GM18498 (cell line): Measurements from ENCODE around the gene CSRNP3.
A peak's percentile ranks its signal among the peaks of the same experiment; 100 is the strongest.

Experiments
- ATAC-seq: cut with Tn5 transposase; IDR thresholded peaks from one replicate; pipeline ENCODE4 v1.9.1; 2021; ENCODE audit warnings: mild to moderate bottlenecking, moderate library complexity; ENCODE audit not compliant: unreplicated experiment

The CSRNP3 gene, protein sequence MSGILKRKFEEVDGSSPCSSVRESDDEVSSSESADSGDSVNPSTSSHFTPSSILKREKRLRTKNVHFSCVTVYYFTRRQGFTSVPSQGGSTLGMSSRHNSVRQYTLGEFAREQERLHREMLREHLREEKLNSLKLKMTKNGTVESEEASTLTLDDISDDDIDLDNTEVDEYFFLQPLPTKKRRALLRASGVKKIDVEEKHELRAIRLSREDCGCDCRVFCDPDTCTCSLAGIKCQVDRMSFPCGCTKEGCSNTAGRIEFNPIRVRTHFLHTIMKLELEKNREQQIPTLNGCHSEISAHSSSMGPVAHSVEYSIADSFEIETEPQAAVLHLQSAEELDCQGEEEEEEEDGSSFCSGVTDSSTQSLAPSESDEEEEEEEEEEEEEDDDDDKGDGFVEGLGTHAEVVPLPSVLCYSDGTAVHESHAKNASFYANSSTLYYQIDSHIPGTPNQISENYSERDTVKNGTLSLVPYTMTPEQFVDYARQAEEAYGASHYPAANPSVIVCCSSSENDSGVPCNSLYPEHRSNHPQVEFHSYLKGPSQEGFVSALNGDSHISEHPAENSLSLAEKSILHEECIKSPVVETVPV

DNA sequence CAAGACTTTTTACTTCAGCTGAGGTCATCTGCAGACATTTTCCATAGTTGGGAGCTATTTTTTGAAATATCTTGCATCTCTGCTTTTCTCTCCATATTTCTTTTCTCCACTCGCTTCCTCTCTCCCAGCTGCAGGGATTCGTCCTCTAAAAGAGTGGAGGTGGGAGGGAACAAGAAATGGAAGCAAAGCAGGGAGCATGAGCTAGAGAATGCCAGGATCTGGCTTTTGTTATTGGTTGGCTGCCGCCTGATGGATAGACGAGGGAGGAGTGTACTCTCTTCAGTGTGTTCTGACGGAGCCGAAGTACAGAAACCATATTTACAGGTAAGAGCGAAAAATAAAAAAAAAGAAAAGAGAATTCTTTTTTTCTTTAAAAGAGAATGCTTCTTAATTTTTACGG is at the start of gene CSRNP3:
CSRNP3 (plus strand) TSS at position 282 of the 400 bp plus-strand sequence. CDS start 125,368 bp downstream, outside the sequence.
- ATAC-seq, result no peak

DNA sequence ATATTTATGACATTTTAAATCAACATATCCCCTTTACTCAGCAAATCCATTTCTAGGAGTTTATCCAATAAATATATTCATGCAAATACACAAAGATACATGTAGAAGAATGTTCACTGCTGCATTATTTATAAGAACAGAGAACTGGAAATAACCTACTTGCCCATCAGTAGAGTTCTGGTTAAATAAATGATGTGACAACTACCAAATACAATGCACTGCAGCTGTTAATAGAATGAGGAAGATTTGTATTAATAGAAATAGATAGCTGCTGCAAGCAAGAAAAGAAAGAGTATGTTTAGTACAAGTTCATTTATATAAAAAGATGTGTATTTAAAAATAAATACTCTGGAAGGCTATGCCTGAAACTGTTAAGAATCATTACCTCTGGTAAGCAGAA is 49.3 kb upstream of the CSRNP3 start:
- no peak for ATAC-seq

- no peak for ATAC-seq
Observed at GRCh38 chr2:165423081-165423480, 46.4 kb upstream of the CSRNP3 start.

GRCh38 chr2:165425556-165425955 is 43.9 kb upstream of the CSRNP3 start:
- no peak for ATAC-seq

- no peak for ATAC-seq
Observed at GRCh38 chr2:165427686-165428085, 41.8 kb upstream of the CSRNP3 start.

- no peak for ATAC-seq
Observed at GRCh38 chr2:165428926-165429325, 40.6 kb upstream of the CSRNP3 start.

GRCh38 chr2:165431014-165431413 is 38.5 kb upstream of the CSRNP3 start:
- ATAC-seq, result no peak

- no peak for ATAC-seq
Observed at GRCh38 chr2:165432234-165432966, 37.1 kb upstream of the CSRNP3 start.

DNA sequence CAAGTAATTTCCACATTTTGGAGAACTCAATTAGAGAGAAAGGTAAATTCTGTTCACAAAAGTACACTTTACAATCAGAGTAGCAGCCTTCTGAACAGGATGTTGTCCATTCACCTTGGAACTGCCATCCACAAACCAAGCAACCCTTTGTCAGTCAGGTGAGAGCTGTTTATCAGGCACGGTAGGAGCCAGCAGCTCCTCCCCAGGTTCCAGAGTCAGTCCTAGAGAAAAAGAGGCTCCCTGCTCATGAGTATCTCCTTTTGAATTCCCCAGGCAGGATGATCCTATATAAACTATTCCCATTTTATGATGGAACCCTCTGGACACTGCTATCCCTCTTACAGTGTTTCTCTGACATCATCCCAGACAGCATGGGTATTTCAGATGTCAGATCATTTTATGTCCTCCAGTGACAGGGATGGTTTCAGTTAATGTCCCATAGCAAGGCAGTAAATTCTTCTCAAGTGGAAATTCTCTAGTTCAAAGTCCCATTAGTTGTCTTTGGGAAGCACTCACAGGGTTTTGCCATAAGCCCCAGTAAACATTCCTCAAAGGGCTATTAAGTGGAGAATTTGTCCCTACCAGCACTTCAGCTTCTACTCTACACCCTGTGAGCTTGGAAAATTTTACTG is 34.5 kb upstream of the CSRNP3 start:
- no peak for ATAC-seq

GRCh38 chr2:165435611-165436010 is 33.9 kb upstream of the CSRNP3 start:
- no peak for ATAC-seq

DNA sequence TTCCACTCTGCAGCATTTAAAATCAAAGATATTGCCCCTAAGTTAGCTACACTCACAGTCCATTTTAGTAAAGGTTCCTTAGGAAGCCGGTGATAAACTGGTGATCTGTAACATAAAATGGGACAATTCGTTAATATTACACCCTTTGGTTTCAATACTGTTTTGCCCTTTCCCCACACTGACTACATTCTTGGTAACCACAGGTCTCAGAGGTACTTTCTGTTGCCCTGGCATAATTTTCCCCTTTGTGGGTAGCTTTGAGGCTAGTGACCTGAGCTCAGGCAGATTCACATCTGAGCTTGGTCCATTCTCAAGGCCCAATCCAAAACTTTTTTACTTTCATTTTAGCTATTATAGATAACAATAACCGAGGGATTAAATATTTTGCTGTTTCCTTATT is 32.9 kb upstream of the CSRNP3 start:
- peak; percentile 69 for ATAC-seq

DNA sequence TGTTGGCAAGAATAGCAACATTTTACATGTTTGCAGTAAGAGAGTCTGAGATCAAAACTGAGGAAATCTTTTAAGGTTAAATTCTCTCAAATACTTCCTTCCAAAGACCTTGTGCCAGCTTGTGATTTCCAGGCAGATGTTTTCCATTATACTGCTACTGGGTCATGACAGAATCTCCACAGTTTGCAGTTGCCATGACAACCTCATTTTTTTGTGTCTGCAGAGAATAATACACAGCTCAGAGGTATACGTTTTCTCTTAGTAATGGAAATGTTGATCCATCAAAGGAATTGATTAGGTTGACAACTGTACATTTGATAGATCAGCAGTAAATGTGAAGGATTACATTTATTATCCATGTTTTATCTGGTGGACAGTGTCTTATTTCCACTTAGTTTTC is 29.1 kb upstream of the CSRNP3 start:
- no peak for ATAC-seq

DNA sequence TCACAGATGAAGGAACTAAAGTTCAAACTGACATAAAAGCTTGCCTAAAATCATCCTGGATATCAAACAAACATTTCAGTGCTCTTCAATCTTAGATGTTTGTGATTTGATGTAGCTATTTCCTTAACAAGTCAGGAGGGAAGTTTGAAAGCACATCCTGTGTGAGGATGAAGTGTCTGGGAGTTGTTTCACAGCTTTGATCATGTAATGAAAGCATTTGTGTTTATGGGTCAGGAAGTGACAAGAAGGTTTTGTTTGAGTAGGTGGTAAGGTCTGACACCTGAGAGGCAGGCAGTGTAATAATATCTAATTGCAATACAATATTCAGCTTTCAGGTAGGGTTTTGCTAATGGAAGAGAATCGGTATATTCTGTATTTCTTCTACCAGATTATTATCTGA is 26.0 kb upstream of the CSRNP3 start:
- no peak for ATAC-seq

DNA sequence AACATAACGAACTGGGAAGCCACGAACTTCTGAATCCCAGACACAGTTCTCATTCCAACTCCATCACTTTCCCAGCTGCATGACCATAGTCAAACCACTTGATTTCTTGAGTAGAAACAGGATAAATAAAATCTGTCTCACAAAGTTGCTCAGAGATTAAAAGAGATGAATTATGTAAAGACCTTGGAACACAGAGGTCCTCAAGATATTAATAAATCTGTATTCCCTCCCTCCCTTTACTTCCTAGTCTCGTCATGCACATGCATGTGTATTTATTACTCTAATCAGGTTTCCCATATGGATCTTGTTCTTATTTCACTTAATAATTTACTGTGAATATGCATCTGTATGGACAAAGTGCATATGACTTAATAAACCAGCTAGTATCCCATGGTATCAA is 21.1 kb upstream of the CSRNP3 start:
- ATAC-seq, result no peak

GRCh38 chr2:165450156-165450555 is 19.3 kb upstream of the CSRNP3 start:
- ATAC-seq, result no peak

GRCh38 chr2:165452327-165452726 is 17.2 kb upstream of the CSRNP3 start:
- ATAC-seq, result no peak

- no peak for ATAC-seq
Observed at GRCh38 chr2:165453561-165454094, 15.9 kb upstream of the CSRNP3 start.

DNA sequence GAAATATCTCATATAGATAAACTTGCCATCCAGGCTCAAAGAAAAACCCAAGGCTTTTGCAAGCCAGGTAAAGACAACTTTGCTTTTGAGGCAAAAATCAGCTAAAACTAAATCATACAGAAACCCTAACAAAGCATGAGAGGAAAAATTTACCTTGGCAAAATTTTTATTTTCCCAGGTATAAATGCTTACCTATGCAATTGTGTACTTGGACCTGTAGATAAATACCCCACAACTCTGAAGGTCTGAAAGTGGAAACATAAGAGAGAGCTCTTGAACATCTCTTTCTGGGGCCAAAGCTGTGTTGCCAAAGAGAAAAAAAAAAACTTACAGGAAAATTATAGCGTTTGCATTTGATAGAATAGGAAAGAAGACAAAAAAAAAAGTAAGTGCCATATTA is 14.6 kb upstream of the CSRNP3 start:
- ATAC-seq, result no peak

DNA sequence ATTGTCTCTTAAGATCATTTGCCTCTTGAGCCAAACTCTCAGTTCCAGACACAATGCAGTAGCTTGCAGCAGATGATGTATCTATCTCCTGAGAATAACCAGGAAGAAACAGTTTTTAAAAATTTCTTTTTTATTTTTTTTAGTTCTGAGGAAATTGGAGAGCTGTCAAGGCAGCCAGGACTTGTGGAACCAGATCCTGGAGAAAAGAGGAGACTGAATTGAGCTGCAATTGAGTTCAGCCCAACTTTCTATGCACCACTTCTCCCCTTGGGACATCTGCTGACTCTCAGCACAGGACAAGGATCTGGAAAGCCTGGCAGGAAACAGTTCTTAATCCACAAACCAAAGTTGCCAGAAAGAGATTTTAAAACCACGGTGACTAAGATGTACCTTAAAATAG is 13.5 kb upstream of the CSRNP3 start:
- no peak for ATAC-seq

GRCh38 chr2:165462443-165462842 is 7.1 kb upstream of the CSRNP3 start:
- no peak for ATAC-seq

GRCh38 chr2:165466386-165466785 is 3.1 kb upstream of the CSRNP3 start:
- no peak for ATAC-seq
